ENCODE results near the gene C22orf15.

Gene C22orf15

GRCh38 chr22:23812378-23812777 is 49.6 kb downstream of the C22orf15 start:
- no peak for DNase-seq (ENCODE audit: low read depth)
- no peak for TF ChIP-seq CTCF (conservative IDR thresholded peaks at IDR 0.05; ENCODE audit: low read depth, low read length)
- no peak overlapping the region for H3K4me3 ChIP-seq (ENCODE audit: low read length)

Data from retinal pigment epithelial cell (primary cell).